Panc1 (cell line): ENCODE results near the gene DYNC1H1.

ENCODE experiments used
- CTCF ChIP-seq: fragments of 450-650 bp; IDR thresholded peaks from 2 replicates; pipeline ENCODE4 v1.5.1; 2017; ENCODE audit warnings: mild to moderate bottlenecking
- POLR2AphosphoS5 ChIP-seq: IDR thresholded peaks from 2 replicates; pipeline ENCODE4 v1.6.1; 2012; ENCODE audit warnings: mild to moderate bottlenecking, low read depth, low read length, moderate library complexity
- REST ChIP-seq, 2 experiments: IDR thresholded peaks; 2 replicates each; pipeline ENCODE4 v1.6.1; 2011 to 2012; ENCODE audit warnings: low read depth in 2 of 2, control low read depth in 1 of 2, low read length in 1 of 2, mild to moderate bottlenecking in 1 of 2, moderate library complexity in 1 of 2; ENCODE audit not compliant: insufficient read depth in 1 of 2
- SIN3A ChIP-seq: IDR thresholded peaks from 2 replicates; pipeline ENCODE4 v1.6.1; 2012; ENCODE audit warnings: low read depth, mild to moderate bottlenecking, low read length, moderate library complexity, borderline replicate concordance; ENCODE audit not compliant: insufficient read depth

GRCh38 chr14:101968186-101968585, 3.8 kb downstream of the DYNC1H1 start:
- no peak for TF ChIP-seq POLR2AphosphoS5
- TF ChIP-seq CTCF = no peak
- no peak for TF ChIP-seq REST (IDR thresholded peaks at IDR 0.05; ENCODE audit: insufficient read depth in 1 of 2, low read depth in 2 of 2, low read length in 1 of 2)
- TF ChIP-seq SIN3A = no peak
